WTC11 (cell line): ENCODE data around the gene PHRF1.
"Not testable (repeated sequence)": the region's sequence is repeated elsewhere in the genome, so short reads cannot be mapped to it uniquely, and the experiment has no call there.

Experiments used
- ATF6 ChIP-seq: sonication (generic); formaldehyde crosslinking; IDR thresholded peaks from 2 replicates; pipeline ENCODE4 v1.8.1; 2023; ENCODE audit warnings: mild to moderate bottlenecking, missing genetic modification reagents
- CREB1 ChIP-seq: sonication (generic); formaldehyde crosslinking; IDR thresholded peaks from 2 replicates; pipeline ENCODE4 v1.8.0; 2023; ENCODE audit warnings: mild to moderate bottlenecking, missing genetic modification reagents
- E2F1 ChIP-seq: sonication (generic); formaldehyde crosslinking; IDR thresholded peaks from 2 replicates; pipeline ENCODE4 v1.8.0; 2022; ENCODE audit warnings: mild to moderate bottlenecking, missing genetic modification reagents
- E2F5 ChIP-seq: sonication (generic); formaldehyde crosslinking; IDR thresholded peaks from 2 replicates; pipeline ENCODE4 v1.8.1; 2022; ENCODE audit warnings: mild to moderate bottlenecking, moderate library complexity, missing genetic modification reagents
- ETV6 ChIP-seq: sonication (generic); formaldehyde crosslinking; IDR thresholded peaks from 2 replicates; pipeline ENCODE4 v1.8.1; 2022; ENCODE audit warnings: mild to moderate bottlenecking, missing genetic modification reagents
- GABPB1 ChIP-seq: sonication (generic); formaldehyde crosslinking; IDR thresholded peaks from 2 replicates; pipeline ENCODE4 v1.8.1; 2023; ENCODE audit warnings: mild to moderate bottlenecking, missing genetic modification reagents
- JUN ChIP-seq: sonication (generic); formaldehyde crosslinking; IDR thresholded peaks from 2 replicates; pipeline ENCODE4 v1.8.0; 2023; ENCODE audit warnings: mild to moderate bottlenecking, missing genetic modification reagents
- NR3C1 ChIP-seq: sonication (generic); formaldehyde crosslinking; conservative IDR thresholded peaks from 2 replicates; pipeline ENCODE4 v1.8.1; 2023; ENCODE audit warnings: low read depth, mild to moderate bottlenecking, missing genetic modification reagents
- SOX15 ChIP-seq: fragments of 250-450 bp; sonication (Bioruptor Pico); IDR thresholded peaks from 2 replicates; pipeline ENCODE4 v1.9.0; 2021; ENCODE audit warnings: mild to moderate bottlenecking
- STAT6 ChIP-seq: sonication (generic); formaldehyde crosslinking; conservative IDR thresholded peaks from 2 replicates; pipeline ENCODE4 v1.8.1; 2023; ENCODE audit warnings: mild to moderate bottlenecking, low read depth, missing genetic modification reagents, moderate library complexity
- TF ChIP-seq, protein P1 (sequence below): fragments of 200-600 bp; IDR thresholded peaks from 2 replicates; pipeline ENCODE4 v1.8.0; 2022; ENCODE audit warnings: antibody characterized with exemption
- TF ChIP-seq, protein P2 (sequence below): sonication (generic); formaldehyde crosslinking; IDR thresholded peaks from 2 replicates; pipeline ENCODE4 v1.8.0; 2023; ENCODE audit warnings: missing genetic modification reagents, mild to moderate bottlenecking, borderline replicate concordance
- TF ChIP-seq, protein P3 (sequence below): sonication (generic); formaldehyde crosslinking; IDR thresholded peaks from 2 replicates; pipeline ENCODE4 v1.8.1; 2023; ENCODE audit warnings: mild to moderate bottlenecking, missing genetic modification reagents

DNA sequence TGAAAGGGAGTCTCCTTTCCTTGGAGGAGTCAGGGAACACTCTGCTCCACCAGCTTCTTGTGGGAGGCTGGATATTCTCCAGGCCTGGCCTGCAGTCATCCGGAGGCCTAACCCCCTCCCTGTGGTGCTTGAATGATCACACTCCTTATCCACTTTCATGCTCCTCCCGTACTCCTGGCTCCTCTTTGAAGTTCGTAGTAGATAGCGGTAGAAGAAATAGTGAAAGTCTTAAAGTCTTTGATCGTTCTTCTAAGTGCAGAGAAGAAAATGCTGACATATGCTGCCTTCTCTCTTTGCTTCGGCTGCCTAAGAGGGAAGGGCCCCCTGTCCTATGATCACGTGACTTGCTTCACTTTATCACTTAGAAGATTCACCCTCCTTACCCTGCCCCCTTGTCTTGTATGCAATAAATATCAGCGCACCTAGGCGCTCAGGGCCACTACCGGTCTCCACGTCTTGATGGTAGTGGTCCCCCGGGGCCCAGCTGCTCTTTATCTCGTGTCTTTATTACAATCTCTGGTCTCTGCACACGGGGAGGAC, 2.2 kb upstream of the PHRF1 start:
- TF ChIP-seq, protein P1, sequence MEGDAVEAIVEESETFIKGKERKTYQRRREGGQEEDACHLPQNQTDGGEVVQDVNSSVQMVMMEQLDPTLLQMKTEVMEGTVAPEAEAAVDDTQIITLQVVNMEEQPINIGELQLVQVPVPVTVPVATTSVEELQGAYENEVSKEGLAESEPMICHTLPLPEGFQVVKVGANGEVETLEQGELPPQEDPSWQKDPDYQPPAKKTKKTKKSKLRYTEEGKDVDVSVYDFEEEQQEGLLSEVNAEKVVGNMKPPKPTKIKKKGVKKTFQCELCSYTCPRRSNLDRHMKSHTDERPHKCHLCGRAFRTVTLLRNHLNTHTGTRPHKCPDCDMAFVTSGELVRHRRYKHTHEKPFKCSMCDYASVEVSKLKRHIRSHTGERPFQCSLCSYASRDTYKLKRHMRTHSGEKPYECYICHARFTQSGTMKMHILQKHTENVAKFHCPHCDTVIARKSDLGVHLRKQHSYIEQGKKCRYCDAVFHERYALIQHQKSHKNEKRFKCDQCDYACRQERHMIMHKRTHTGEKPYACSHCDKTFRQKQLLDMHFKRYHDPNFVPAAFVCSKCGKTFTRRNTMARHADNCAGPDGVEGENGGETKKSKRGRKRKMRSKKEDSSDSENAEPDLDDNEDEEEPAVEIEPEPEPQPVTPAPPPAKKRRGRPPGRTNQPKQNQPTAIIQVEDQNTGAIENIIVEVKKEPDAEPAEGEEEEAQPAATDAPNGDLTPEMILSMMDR: not testable (repeated sequence)
- not testable (repeated sequence) for TF ChIP-seq SOX15 (CRISPR knock-in tag); STAT6 (CRISPR knock-in tag); E2F5 (CRISPR knock-in tag); GABPB1 (CRISPR knock-in tag); CREB1 (CRISPR knock-in tag); JUN (CRISPR knock-in tag); E2F1 (CRISPR knock-in tag); NR3C1 (CRISPR knock-in tag); ATF6 (CRISPR knock-in tag); ETV6
- TF ChIP-seq, protein P2, sequence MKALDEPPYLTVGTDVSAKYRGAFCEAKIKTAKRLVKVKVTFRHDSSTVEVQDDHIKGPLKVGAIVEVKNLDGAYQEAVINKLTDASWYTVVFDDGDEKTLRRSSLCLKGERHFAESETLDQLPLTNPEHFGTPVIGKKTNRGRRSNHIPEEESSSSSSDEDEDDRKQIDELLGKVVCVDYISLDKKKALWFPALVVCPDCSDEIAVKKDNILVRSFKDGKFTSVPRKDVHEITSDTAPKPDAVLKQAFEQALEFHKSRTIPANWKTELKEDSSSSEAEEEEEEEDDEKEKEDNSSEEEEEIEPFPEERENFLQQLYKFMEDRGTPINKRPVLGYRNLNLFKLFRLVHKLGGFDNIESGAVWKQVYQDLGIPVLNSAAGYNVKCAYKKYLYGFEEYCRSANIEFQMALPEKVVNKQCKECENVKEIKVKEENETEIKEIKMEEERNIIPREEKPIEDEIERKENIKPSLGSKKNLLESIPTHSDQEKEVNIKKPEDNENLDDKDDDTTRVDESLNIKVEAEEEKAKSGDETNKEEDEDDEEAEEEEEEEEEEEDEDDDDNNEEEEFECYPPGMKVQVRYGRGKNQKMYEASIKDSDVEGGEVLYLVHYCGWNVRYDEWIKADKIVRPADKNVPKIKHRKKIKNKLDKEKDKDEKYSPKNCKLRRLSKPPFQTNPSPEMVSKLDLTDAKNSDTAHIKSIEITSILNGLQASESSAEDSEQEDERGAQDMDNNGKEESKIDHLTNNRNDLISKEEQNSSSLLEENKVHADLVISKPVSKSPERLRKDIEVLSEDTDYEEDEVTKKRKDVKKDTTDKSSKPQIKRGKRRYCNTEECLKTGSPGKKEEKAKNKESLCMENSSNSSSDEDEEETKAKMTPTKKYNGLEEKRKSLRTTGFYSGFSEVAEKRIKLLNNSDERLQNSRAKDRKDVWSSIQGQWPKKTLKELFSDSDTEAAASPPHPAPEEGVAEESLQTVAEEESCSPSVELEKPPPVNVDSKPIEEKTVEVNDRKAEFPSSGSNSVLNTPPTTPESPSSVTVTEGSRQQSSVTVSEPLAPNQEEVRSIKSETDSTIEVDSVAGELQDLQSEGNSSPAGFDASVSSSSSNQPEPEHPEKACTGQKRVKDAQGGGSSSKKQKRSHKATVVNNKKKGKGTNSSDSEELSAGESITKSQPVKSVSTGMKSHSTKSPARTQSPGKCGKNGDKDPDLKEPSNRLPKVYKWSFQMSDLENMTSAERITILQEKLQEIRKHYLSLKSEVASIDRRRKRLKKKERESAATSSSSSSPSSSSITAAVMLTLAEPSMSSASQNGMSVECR (CRISPR knock-in tag): not testable (repeated sequence)
- TF ChIP-seq, protein P3, sequence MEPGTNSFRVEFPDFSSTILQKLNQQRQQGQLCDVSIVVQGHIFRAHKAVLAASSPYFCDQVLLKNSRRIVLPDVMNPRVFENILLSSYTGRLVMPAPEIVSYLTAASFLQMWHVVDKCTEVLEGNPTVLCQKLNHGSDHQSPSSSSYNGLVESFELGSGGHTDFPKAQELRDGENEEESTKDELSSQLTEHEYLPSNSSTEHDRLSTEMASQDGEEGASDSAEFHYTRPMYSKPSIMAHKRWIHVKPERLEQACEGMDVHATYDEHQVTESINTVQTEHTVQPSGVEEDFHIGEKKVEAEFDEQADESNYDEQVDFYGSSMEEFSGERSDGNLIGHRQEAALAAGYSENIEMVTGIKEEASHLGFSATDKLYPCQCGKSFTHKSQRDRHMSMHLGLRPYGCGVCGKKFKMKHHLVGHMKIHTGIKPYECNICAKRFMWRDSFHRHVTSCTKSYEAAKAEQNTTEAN (CRISPR knock-in tag): not testable (repeated sequence)
